Measurements from ENCODE around the gene TLE1. TPM values are rescaled to one million over a fixed set of nuclear protein-coding genes. Genes with fewer than 3 reads are reported as not detected.

Gene TLE1
- total and polyA plus RNA-seq, 2 of the 4 experiments (the other 2 are of a cell fraction), result 36.0 to 51.0 TPM

DNA sequence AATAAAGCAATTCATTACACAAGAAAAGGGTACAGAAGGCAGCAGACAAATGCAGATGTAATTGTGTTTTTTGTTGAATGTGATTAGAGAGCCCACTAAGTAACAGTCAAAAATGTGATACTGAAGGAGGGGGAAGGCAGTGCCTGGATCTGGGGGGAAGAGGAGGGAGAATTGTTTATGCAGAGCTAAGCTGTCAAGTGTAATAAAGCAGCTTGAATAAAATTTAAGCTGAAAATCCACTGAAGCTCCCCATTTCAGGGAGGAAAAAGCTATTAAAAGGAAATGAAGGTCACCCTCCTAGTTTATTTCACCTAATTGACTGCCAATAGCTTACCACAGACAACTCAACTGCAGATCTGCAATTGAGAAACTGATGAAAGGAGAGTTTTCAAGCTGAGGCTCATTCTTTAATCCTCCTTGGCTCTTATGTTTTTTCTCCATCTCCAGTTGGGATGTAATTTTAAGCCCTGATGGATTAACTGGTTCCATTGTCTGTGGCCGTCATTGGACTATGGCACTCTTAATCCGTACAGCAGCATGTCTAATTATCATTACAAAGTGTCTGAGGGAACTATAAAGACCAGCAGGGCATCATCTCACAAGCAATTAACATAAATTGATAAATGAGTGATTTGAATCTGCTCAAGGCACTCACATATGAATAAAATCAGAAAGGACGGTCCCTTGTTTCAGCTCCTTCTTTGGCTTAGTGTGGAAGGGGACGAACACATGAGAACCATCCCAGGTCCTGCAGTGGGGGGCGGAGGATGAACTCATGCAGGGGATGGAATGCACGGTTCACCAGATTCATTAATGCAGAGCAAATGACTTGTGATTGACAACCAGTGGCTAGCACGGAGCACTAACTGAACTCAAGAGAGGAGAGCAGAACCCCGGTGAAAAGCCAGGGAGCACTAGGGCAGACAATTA is 38.5 kb downstream of the TLE1 start:
- H3K79me1 ChIP-seq (ENCODE audit: low read depth in 1 of 2, low read length in 2 of 2), result peaks cover 29 to 40% of the 10 kb centered on the region in 2 experiments
- H2AK5ac ChIP-seq (ENCODE audit: low read depth, low read length), result peak overlapping the region; percentile 54; the same call in 1 of the 2 replicates
- no peak overlapping the region for H2AFZ ChIP-seq (replicated peaks; ENCODE audit: low read length, poor library complexity)
- intact Hi-C loops (cut with micrococcal nuclease) (no loop called here), in situ Hi-C loops (cut with MboI; ENCODE audit: low sequenced_read_pairs) (no loop called here), dilution Hi-C loops (cut with HindIII; ENCODE audit: low sequenced_read_pairs, unreplicated experiment) (no loop called here)
- no peak overlapping the region for H2BK20ac ChIP-seq (ENCODE audit: low read depth, low read length)
- H3K4ac ChIP-seq (ENCODE audit: low read depth, low read length), result no peak overlapping the region
- BruUV-seq (replicated peaks), result no TSS peak
- TF ChIP-seq RCOR1 (IDR thresholded peaks at IDR 0.05; ENCODE audit: insufficient replicate concordance, low read length) (no peak), SMC3 (IDR thresholded peaks at IDR 0.05; ENCODE audit: low read depth, low read length) (no peak), MAFK (IDR thresholded peaks at IDR 0.05; ENCODE audit: low read depth, low read length) (no peak), ELK1 (IDR thresholded peaks at IDR 0.05; ENCODE audit: borderline replicate concordance, low read depth, low read length) (no peak), RFX5 (IDR thresholded peaks at IDR 0.05; ENCODE audit: low read depth, low read length) (no peak), CHD1 (IDR thresholded peaks at IDR 0.05; ENCODE audit: low read depth, low read length) (no peak), MAZ (IDR thresholded peaks at IDR 0.05; ENCODE audit: borderline replicate concordance, low read depth, low read length) (no peak), MXI1 (IDR thresholded peaks at IDR 0.05; ENCODE audit: borderline replicate concordance, low read depth, low read length) (no peak), FOS (IDR thresholded peaks at IDR 0.05; ENCODE audit: low read depth, low read length) (no peak)
- TF ChIP-seq, protein P1, sequence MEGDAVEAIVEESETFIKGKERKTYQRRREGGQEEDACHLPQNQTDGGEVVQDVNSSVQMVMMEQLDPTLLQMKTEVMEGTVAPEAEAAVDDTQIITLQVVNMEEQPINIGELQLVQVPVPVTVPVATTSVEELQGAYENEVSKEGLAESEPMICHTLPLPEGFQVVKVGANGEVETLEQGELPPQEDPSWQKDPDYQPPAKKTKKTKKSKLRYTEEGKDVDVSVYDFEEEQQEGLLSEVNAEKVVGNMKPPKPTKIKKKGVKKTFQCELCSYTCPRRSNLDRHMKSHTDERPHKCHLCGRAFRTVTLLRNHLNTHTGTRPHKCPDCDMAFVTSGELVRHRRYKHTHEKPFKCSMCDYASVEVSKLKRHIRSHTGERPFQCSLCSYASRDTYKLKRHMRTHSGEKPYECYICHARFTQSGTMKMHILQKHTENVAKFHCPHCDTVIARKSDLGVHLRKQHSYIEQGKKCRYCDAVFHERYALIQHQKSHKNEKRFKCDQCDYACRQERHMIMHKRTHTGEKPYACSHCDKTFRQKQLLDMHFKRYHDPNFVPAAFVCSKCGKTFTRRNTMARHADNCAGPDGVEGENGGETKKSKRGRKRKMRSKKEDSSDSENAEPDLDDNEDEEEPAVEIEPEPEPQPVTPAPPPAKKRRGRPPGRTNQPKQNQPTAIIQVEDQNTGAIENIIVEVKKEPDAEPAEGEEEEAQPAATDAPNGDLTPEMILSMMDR (conservative IDR thresholded peaks at IDR 0.05; ENCODE audit: low read depth, low read length), result no peak
- H3K18ac ChIP-seq (ENCODE audit: low read depth, low read length), result no peak overlapping the region
- H3K9me3 ChIP-seq (ENCODE audit: control insufficient read depth, insufficient read depth, low read length), result no peaks in the 10 kb centered on the region
- H2BK120ac ChIP-seq (ENCODE audit: low read depth, low read length), result no peak overlapping the region
- H3K36me3 ChIP-seq (ENCODE audit: control insufficient read depth, insufficient read depth, low read length), result peaks cover 15% of the 10 kb centered on the region
- H2BK15ac ChIP-seq (ENCODE audit: low read depth, low read length), result no peak overlapping the region
- peaks cover 4% of the 10 kb centered on the region; the same call in 1 of the 2 replicates for H4K20me1 ChIP-seq (ENCODE audit: insufficient read depth, low read length)
- H4K91ac ChIP-seq (ENCODE audit: insufficient read depth, low read depth, low read length), result no peak overlapping the region
- H3K9me1 ChIP-seq (ENCODE audit: insufficient read depth, low read length), result peaks cover 11% of the 10 kb centered on the region
- no peak overlapping the region for H2AK9ac ChIP-seq (replicated peaks; ENCODE audit: low read depth, low read length, poor library complexity)
- H3K27me3 ChIP-seq (ENCODE audit: control insufficient read depth, insufficient read depth, low read length), result no peaks in the 10 kb centered on the region
- WGBS, 2 experiments (ENCODE audit: extremely low coverage in 2 of 2, insufficient read length in 1 of 2), result 89% methylated on average over 4 of the region's 8 CpGs; no CpG with 5 or more reads in 1 of the 2 experiments
- no peak overlapping the region for H3K56ac ChIP-seq (ENCODE audit: extremely low read depth, insufficient read depth, low read length)
- H3K27ac ChIP-seq (ENCODE audit: insufficient read depth, low read length), result no peak overlapping the region
- H3K9ac ChIP-seq (ENCODE audit: low read depth, low read length), result no peak overlapping the region
- no peak overlapping the region for H4K5ac ChIP-seq (ENCODE audit: low read depth, low read length)
- H3K23ac ChIP-seq (ENCODE audit: low read depth, low read length), result no peak overlapping the region
- no peak for ATAC-seq (ENCODE audit: low read depth)
- H3K4me1 ChIP-seq (ENCODE audit: control insufficient read depth, insufficient read depth, low read length), result peaks cover 14% of the 10 kb centered on the region
- no peak for DNase-seq
- ChIA-PET POLR2A (ENCODE audit: unreplicated experiment) (no interaction called here), CTCF (no interaction called here)
- no peak overlapping the region for H3K4me3 ChIP-seq (ENCODE audit: insufficient read depth, low read depth, low read length)
- no peak overlapping the region for H3K4me2 ChIP-seq (ENCODE audit: low read depth, low read length)
- H4K8ac ChIP-seq (ENCODE audit: low read depth in 2 of 2, low read length in 2 of 2), result no peak overlapping the region
- no peak overlapping the region for H2BK5ac ChIP-seq (ENCODE audit: low read depth, low read length, poor library complexity, severe bottlenecking)
- no peak overlapping the region for H3K14ac ChIP-seq (replicated peaks; ENCODE audit: low read depth, low read length)

All from IMR-90 (cell line).